Measurements from ENCODE around the gene CCDC127. TPM values are rescaled to one million over a fixed set of nuclear protein-coding genes. Genes with fewer than 3 reads are reported as not detected.
"Not testable (repeated sequence)": the region's sequence is repeated elsewhere in the genome, so short reads cannot be mapped to it uniquely, and the experiment has no call there.

The CCDC127 gene
- total RNA-seq, 4 donors from 2014 or later = 1.2 to 4.9 (median 4.8) TPM

- in situ Hi-C loops (cut with MboI; ENCODE audit: low pct_ligation_motif_present in 1 of 4, low pct_unique_long_range_greater_than_20kb in 1 of 4, low sequenced_read_pairs in 3 of 4) = not testable (repeated sequence)
These were observed 45.5 kb upstream of the CCDC127 start for GRCh38 chr5:263275-263974.

GRCh38 chr5:257148-257547, 39.2 kb upstream of the CCDC127 start:
- TF ChIP-seq POLR2A (IDR thresholded peaks at IDR 0.05) = no peak
- no peak for TF ChIP-seq POLR2AphosphoS5 (IDR thresholded peaks at IDR 0.05)
- TF ChIP-seq, protein P1, sequence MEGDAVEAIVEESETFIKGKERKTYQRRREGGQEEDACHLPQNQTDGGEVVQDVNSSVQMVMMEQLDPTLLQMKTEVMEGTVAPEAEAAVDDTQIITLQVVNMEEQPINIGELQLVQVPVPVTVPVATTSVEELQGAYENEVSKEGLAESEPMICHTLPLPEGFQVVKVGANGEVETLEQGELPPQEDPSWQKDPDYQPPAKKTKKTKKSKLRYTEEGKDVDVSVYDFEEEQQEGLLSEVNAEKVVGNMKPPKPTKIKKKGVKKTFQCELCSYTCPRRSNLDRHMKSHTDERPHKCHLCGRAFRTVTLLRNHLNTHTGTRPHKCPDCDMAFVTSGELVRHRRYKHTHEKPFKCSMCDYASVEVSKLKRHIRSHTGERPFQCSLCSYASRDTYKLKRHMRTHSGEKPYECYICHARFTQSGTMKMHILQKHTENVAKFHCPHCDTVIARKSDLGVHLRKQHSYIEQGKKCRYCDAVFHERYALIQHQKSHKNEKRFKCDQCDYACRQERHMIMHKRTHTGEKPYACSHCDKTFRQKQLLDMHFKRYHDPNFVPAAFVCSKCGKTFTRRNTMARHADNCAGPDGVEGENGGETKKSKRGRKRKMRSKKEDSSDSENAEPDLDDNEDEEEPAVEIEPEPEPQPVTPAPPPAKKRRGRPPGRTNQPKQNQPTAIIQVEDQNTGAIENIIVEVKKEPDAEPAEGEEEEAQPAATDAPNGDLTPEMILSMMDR (IDR thresholded peaks at IDR 0.05) = no peak
- no peak for TF ChIP-seq EP300 (IDR thresholded peaks at IDR 0.05; ENCODE audit: low read depth)
- 97 to 100% methylated on average over 2 to 13 of the region's 13 CpGs for WGBS, 2 donors (ENCODE audit: low coverage in 1 of 2)
- no peaks in the 10 kb centered on the region for H3K9me3 ChIP-seq
- H3K27ac ChIP-seq = no peak overlapping the region
- no peak overlapping the region for H3K4me3 ChIP-seq
- H3K27me3 ChIP-seq = no peaks in the 10 kb centered on the region
- no peak for DNase-seq
- H3K36me3 ChIP-seq = peaks cover 0 to 28% (median 11%) of the 10 kb centered on the region in 4 donors
- intact Hi-C loops (cut with DNase I; ENCODE audit: low total_unique reads) = no loop called here
- in situ Hi-C loops (cut with MboI; ENCODE audit: low pct_ligation_motif_present in 1 of 4, low pct_unique_long_range_greater_than_20kb in 1 of 4, low sequenced_read_pairs in 3 of 4) = no loop called here
- H3K4me1 ChIP-seq = no peaks in the 10 kb centered on the region

More at GRCh38 chr5:263275-263974, 45.5 kb upstream of the CCDC127 start:
- peak overlapping the region; percentile 52 to 54 (median 52) for H3K27ac ChIP-seq
- DNase-seq; H3K9me3 ChIP-seq; H3K4me1 ChIP-seq; H3K27me3 ChIP-seq; H3K4me3 ChIP-seq; intact Hi-C loops (cut with DNase I; ENCODE audit: low total_unique reads): not testable (repeated sequence)
- H3K36me3 ChIP-seq = peaks cover 0 to 21% (median 1%) of the 10 kb centered on the region in 4 donors
- WGBS, 2 donors (ENCODE audit: low coverage in 1 of 2) = 71 to 72% methylated on average over 7 to 9 of the region's 9 CpGs
- peak; percentile 29 to 59 (median 39) for TF ChIP-seq POLR2AphosphoS5 (IDR thresholded peaks at IDR 0.05)

- Histone ChIP-seq H3K36me3 (peaks cover 0 to 28% (median 11%) of the 10 kb centered on the region in 4 donors), H3K27ac (peak overlapping the region in 1 of 4 donors; percentile 8)
- intact Hi-C loops (cut with DNase I; ENCODE audit: low total_unique reads); in situ Hi-C loops (cut with MboI; ENCODE audit: low pct_ligation_motif_present in 1 of 4, low pct_unique_long_range_greater_than_20kb in 1 of 4, low sequenced_read_pairs in 3 of 4); H3K4me1 ChIP-seq; H3K4me3 ChIP-seq; H3K27me3 ChIP-seq; H3K9me3 ChIP-seq: not testable (repeated sequence)
- DNase-seq = peak; percentile 25
- 89 to 93% methylated on average over 8 of the region's 8 CpGs for WGBS, 2 donors (ENCODE audit: low coverage in 1 of 2)
These were observed 38.4 kb upstream of the CCDC127 start for GRCh38 chr5:256347-256746.

DNA sequence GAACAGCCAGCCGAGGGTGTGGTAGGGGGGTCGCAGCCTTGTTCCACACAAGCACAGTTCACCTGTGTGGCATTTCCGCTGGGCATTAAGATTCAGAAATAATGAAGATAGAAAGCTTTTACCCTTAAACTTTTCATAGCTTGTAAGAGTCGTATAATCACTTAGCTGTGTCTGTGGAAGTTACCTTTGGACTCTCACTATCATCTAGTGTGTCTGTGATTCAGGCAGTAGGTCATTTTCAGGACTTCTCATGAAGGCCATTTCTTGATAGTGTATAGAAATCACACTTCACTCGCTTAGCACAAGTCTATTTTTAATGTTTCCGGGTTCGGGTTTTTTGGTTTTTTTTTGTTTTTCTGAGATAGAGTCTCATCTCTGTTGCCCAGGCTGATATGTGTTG, 37.2 kb upstream of the CCDC127 start:
- H3K4me3 ChIP-seq; H3K27ac ChIP-seq; H3K4me1 ChIP-seq; DNase-seq; in situ Hi-C loops (cut with MboI; ENCODE audit: low pct_ligation_motif_present in 1 of 4, low pct_unique_long_range_greater_than_20kb in 1 of 4, low sequenced_read_pairs in 3 of 4); H3K27me3 ChIP-seq; H3K9me3 ChIP-seq; intact Hi-C loops (cut with DNase I; ENCODE audit: low total_unique reads): not testable (repeated sequence)
- WGBS, 2 donors (ENCODE audit: low coverage in 1 of 2) = 81 to 91% methylated on average over 4 to 7 of the region's 7 CpGs
- H3K36me3 ChIP-seq = peaks cover 0 to 28% (median 14%) of the 10 kb centered on the region in 4 donors

DNA sequence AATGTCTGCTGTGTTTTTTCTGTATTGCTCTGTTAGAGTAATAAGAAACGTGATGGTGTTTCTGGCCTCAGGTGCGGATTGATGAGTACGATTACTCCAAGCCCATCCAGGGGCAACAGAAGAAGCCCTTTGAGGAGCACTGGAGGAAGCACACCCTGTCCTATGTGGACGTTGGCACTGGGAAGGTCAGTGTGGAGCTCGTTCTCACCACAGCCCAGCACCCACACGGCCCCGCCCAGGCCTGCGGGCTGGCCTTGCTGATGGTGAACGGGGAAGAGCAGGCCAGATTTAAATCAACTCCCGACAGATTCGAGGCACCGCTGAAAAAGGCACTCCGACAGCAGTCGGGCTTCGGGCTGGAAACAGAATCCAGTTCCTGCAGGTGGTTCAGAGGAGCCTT, 36.4 kb upstream of the CCDC127 start:
- H3K4me1 ChIP-seq; DNase-seq; H3K9me3 ChIP-seq; in situ Hi-C loops (cut with MboI; ENCODE audit: low pct_ligation_motif_present in 1 of 4, low pct_unique_long_range_greater_than_20kb in 1 of 4, low sequenced_read_pairs in 3 of 4); H3K27ac ChIP-seq; H3K4me3 ChIP-seq; H3K27me3 ChIP-seq; intact Hi-C loops (cut with DNase I; ENCODE audit: low total_unique reads): not testable (repeated sequence)
- WGBS, 2 donors (ENCODE audit: low coverage in 1 of 2) = 97% methylated on average over 10 of the region's 15 CpGs; no CpG with 5 or more reads in 1 of the 2 donors
- H3K36me3 ChIP-seq = peaks cover 0 to 36% (median 14%) of the 10 kb centered on the region in 4 donors

GRCh38 chr5:252546-252945, 34.6 kb upstream of the CCDC127 start:
- WGBS, 2 donors (ENCODE audit: low coverage in 1 of 2) = 70 to 91% methylated on average over 8 to 10 of the region's 10 CpGs

DNA sequence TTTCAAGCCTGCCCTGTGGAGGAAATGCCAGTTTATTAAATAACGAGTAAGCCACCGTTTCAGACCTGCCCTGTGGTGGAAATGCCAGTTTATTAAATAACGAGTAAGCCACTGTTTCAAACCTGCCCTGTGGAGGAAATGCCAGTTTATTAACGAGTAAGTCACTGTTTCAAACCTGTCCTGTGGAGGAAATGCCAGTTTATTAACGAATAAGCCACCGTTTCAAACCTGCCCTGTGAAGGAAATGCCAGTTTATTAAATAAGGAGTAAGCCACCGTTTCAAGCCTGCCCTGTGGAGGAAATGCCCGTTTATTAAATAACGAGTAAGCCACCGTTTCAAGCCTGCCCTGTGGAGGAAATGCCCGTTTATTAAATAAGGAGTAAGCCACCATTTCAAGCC, 34.0 kb upstream of the CCDC127 start:
- intact Hi-C loops (cut with DNase I; ENCODE audit: low total_unique reads); in situ Hi-C loops (cut with MboI; ENCODE audit: low pct_ligation_motif_present in 1 of 4, low pct_unique_long_range_greater_than_20kb in 1 of 4, low sequenced_read_pairs in 3 of 4); H3K27me3 ChIP-seq; DNase-seq; H3K9me3 ChIP-seq; H3K4me1 ChIP-seq; H3K4me3 ChIP-seq: not testable (repeated sequence)
- 71 to 77% methylated on average over 11 of the region's 11 CpGs for WGBS, 2 donors (ENCODE audit: low coverage in 1 of 2)
- Histone ChIP-seq H3K27ac (peak overlapping the region in 1 of 4 donors; percentile 38), H3K36me3 (peaks cover 0 to 50% (median 17%) of the 10 kb centered on the region in 4 donors)

More at GRCh38 chr5:252546-252945, 34.6 kb upstream of the CCDC127 start:
- Histone ChIP-seq H3K36me3 (peaks cover 0 to 54% (median 18%) of the 10 kb centered on the region in 4 donors), H3K4me1 (no peaks in the 10 kb centered on the region), H3K9me3 (no peaks in the 10 kb centered on the region), H3K27ac (peak overlapping the region in 1 of 4 donors; percentile 38), H3K27me3 (no peaks in the 10 kb centered on the region), H3K4me3 (no peak overlapping the region)
- no peak for DNase-seq
- intact Hi-C loops (cut with DNase I; ENCODE audit: low total_unique reads) (no loop called here), in situ Hi-C loops (cut with MboI; ENCODE audit: low pct_ligation_motif_present in 1 of 4, low pct_unique_long_range_greater_than_20kb in 1 of 4, low sequenced_read_pairs in 3 of 4) (no loop called here)
- TF ChIP-seq POLR2AphosphoS5 (IDR thresholded peaks at IDR 0.05) = no peak

- intact Hi-C loops (cut with DNase I; ENCODE audit: low total_unique reads); DNase-seq; H3K4me3 ChIP-seq; H3K27ac ChIP-seq; H3K27me3 ChIP-seq; in situ Hi-C loops (cut with MboI; ENCODE audit: low pct_ligation_motif_present in 1 of 4, low pct_unique_long_range_greater_than_20kb in 1 of 4, low sequenced_read_pairs in 3 of 4); H3K4me1 ChIP-seq; H3K9me3 ChIP-seq: not testable (repeated sequence)
- H3K36me3 ChIP-seq = peaks cover 0 to 50% (median 15%) of the 10 kb centered on the region in 4 donors
- 65 to 83% methylated on average over 8 of the region's 8 CpGs for WGBS, 2 donors (ENCODE audit: low coverage in 1 of 2)
These were observed 33.6 kb upstream of the CCDC127 start for GRCh38 chr5:251538-251937.

GRCh38 chr5:251016-251415, 33.1 kb upstream of the CCDC127 start:
- in situ Hi-C loops (cut with MboI; ENCODE audit: low pct_ligation_motif_present in 1 of 4, low pct_unique_long_range_greater_than_20kb in 1 of 4, low sequenced_read_pairs in 3 of 4); H3K27me3 ChIP-seq; DNase-seq; intact Hi-C loops (cut with DNase I; ENCODE audit: low total_unique reads); H3K9me3 ChIP-seq; H3K4me1 ChIP-seq; H3K4me3 ChIP-seq; H3K27ac ChIP-seq: not testable (repeated sequence)
- peaks cover 0 to 50% (median 15%) of the 10 kb centered on the region in 4 donors for H3K36me3 ChIP-seq
- 94% methylated on average over 5 to 9 of the region's 12 CpGs for WGBS, 2 donors (ENCODE audit: low coverage in 1 of 2)
